ENCODE results near the gene GAB3. TPM values are rescaled to one million over a fixed set of nuclear protein-coding genes. Genes with fewer than 3 reads are reported as not detected.

Gene GAB3
- total and polyA plus RNA-seq, 2 experiments from 2014 or later, result 0.89 to 1.8 TPM

- no peak for TF ChIP-seq REST (IDR thresholded peaks at IDR 0.05; ENCODE audit: unreplicated experiment)
- TF ChIP-seq ZNF114 (CRISPR knock-in tag; IDR thresholded peaks at IDR 0.05), result no peak
- no peak for TF ChIP-seq STAT1 (IDR thresholded peaks at IDR 0.05; ENCODE audit: unreplicated experiment)
- TF ChIP-seq JUNB (IDR thresholded peaks at IDR 0.05; ENCODE audit: unreplicated experiment), result no peak
- no peak for TF ChIP-seq NANOG (IDR thresholded peaks at IDR 0.05; ENCODE audit: borderline replicate concordance)
- TF ChIP-seq CTCF (conservative IDR thresholded peaks at IDR 0.05; ENCODE audit: low read depth in 2 of 2), result no peak
- no peak for TF ChIP-seq ETS1 (IDR thresholded peaks at IDR 0.05)
- TF ChIP-seq POLR2AphosphoS5 (IDR thresholded peaks at IDR 0.05; ENCODE audit: low read depth), result no peak
- no peak for TF ChIP-seq EZH2 (IDR thresholded peaks at IDR 0.05; ENCODE audit: low read depth, unreplicated experiment)
- no peak for TF ChIP-seq ZNF331 (CRISPR knock-in tag; IDR thresholded peaks at IDR 0.05; ENCODE audit: low read depth)
Observed at GRCh38 chrX:154791939-154792338, 41.1 kb upstream of the GAB3 start (continued).

- H3K4me3 Mint-ChIP-seq, result no peak overlapping the region
- no peak overlapping the region for H3K27ac Mint-ChIP-seq
- no peaks in the 10 kb centered on the region; the same call in 2 of the 3 replicates for H3K36me3 Mint-ChIP-seq (ENCODE audit: low read depth)
- no peak overlapping the region for H3K27ac ChIP-seq (ENCODE audit: low read depth)
- H3K4me1 Mint-ChIP-seq, result peaks cover 11% of the 10 kb centered on the region
- no peaks in the 10 kb centered on the region for H3K9me2 ChIP-seq (ENCODE audit: insufficient read depth)
- H3K4me1 ChIP-seq (ENCODE audit: insufficient read depth), result no peaks in the 10 kb centered on the region; the same call in 1 of the 2 replicates
- DNase-seq (ENCODE audit: low spot score) (no peak), ATAC-seq (no peak)
- H3K36me3 ChIP-seq (ENCODE audit: insufficient read depth), result no peaks in the 10 kb centered on the region
- H3K27me3 ChIP-seq (ENCODE audit: insufficient read depth), result no peaks in the 10 kb centered on the region
- H3K9me3 Mint-ChIP-seq, result no peaks in the 10 kb centered on the region
- H2AFZ ChIP-seq, result no peak overlapping the region
- H3K4me2 ChIP-seq, result no peak overlapping the region
- H3K79me2 ChIP-seq (replicated peaks; ENCODE audit: insufficient read depth), result no peaks in the 10 kb centered on the region
- H3K4me3 ChIP-seq, result no peak overlapping the region
- no peaks in the 10 kb centered on the region for H3K27me3 Mint-ChIP-seq (ENCODE audit: insufficient read depth, low read depth, poor library complexity)
- no peaks in the 10 kb centered on the region for H3F3A ChIP-seq (replicated peaks; ENCODE audit: low read depth)
- no peaks in the 10 kb centered on the region for H4K20me1 ChIP-seq (replicated peaks; ENCODE audit: insufficient read depth)
- TF ChIP-seq ZNF114 (CRISPR knock-in tag; IDR thresholded peaks at IDR 0.05) (no peak), EZH2 (IDR thresholded peaks at IDR 0.05; ENCODE audit: low read depth, unreplicated experiment) (no peak), POLR2AphosphoS5 (IDR thresholded peaks at IDR 0.05; ENCODE audit: low read depth) (no peak), REST (IDR thresholded peaks at IDR 0.05; ENCODE audit: unreplicated experiment) (no peak), CREB1 (CRISPR knock-in tag; IDR thresholded peaks at IDR 0.05; ENCODE audit: low read depth) (no peak), CTCF (conservative IDR thresholded peaks at IDR 0.05; ENCODE audit: low read depth in 2 of 2) (no peak)
Observed at GRCh38 chrX:154791467-154791866, 40.6 kb upstream of the GAB3 start.
